Measurements from ENCODE around the gene USH1C.

USH1C gene

GRCh38 chr11:17473071-17473744, 71.0 kb downstream of the USH1C start:
- TF ChIP-seq CTCF (IDR thresholded peaks at IDR 0.05; ENCODE audit: insufficient read depth, low read depth, low read length, missing control alignments), result no peak
- no peak overlapping the region for H3K4me3 ChIP-seq (ENCODE audit: low read depth, low read length)
- DNase-seq (ENCODE audit: low read depth), result no peak

- TF ChIP-seq CTCF (IDR thresholded peaks at IDR 0.05; ENCODE audit: insufficient read depth, low read depth, low read length, missing control alignments), result no peak
- no peak for DNase-seq (ENCODE audit: low read depth)
- H3K4me3 ChIP-seq (ENCODE audit: low read depth, low read length), result no peak overlapping the region
These were observed 71.7 kb downstream of the USH1C start for GRCh38 chr11:17472467-17472866.

DNA sequence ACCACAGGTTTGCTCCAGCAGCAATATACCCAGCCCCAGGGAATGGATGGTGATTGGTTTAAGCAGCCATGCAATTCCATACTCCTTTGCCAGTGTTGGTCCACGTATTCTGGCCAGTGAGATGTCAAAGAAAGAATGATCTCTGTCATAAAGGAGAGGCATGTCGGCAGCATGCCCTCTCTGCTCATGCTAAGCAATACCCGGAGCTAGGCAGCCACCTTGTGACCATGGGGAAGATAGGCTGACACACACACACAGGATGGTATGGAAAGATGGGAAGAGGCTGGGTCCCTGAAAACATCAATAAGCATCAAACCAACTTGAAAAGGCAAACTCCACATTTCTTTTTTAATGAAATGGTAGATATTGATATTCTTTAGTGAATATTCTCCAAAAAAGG, 72.7 kb downstream of the USH1C start:
- H3K4me3 ChIP-seq (ENCODE audit: low read depth, low read length), result no peak overlapping the region
- peak; percentile 16 for DNase-seq (ENCODE audit: low read depth)
- no peak for TF ChIP-seq CTCF (IDR thresholded peaks at IDR 0.05; ENCODE audit: insufficient read depth, low read depth, low read length, missing control alignments)

GRCh38 chr11:17469998-17470397, 74.2 kb downstream of the USH1C start:
- DNase-seq (ENCODE audit: low read depth), result no peak
- H3K4me3 ChIP-seq (ENCODE audit: low read depth, low read length), result no peak overlapping the region
- no peak for TF ChIP-seq CTCF (IDR thresholded peaks at IDR 0.05; ENCODE audit: insufficient read depth, low read depth, low read length, missing control alignments)

DNA sequence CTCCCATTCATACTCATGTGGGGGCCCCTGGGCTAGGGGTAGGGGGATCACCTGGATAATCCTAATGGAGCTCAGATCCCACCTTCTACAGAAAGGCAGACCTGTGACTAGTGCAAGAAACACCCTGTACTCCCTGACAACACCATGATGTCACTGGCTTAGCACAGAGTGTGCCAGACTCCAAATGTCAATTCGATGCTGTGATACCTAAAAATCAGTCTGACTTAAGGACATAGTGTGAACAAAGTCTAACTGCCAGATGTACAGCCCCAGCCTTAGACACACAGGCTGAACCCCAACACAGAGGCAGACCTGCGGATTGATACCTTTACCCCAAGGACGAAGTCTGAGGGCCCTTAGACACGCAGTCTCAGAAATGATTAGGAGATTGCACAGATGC, 76.1 kb downstream of the USH1C start:
- no peak for TF ChIP-seq CTCF (IDR thresholded peaks at IDR 0.05; ENCODE audit: insufficient read depth, low read depth, low read length, missing control alignments)
- no peak overlapping the region for H3K4me3 ChIP-seq (ENCODE audit: low read depth, low read length)
- no peak for DNase-seq (ENCODE audit: low read depth)

DNA sequence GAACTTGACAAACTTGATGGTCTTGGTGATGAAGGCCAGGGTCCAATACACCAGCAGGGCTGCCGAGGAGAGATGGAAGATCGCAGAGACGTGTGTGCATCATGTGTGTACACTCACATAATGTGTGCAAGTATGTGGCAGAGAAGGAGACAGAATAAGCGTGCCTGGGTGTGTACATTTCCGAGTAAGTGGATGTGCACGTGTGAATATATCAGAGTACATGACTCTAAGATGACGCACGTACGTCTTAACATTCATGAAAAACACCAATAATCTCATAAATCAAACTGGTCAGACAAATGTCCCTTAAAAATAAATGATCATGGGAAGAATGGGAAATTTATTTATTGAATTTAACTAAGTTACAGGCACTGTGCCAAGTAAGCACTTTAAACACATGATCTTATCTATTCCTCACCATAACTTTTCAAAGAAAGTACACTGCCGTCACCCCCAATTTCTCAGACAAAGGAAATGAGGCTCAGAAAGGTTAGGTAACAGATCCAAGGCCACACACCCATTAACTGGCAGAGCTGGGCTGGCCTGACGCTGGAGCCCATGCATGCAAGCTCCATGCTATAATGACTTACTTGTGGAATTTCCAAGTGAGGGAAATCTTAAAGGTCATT, 80.6 kb downstream of the USH1C start:
- no peak for TF ChIP-seq CTCF (IDR thresholded peaks at IDR 0.05; ENCODE audit: insufficient read depth, low read depth, low read length, missing control alignments)
- no peak overlapping the region for H3K4me3 ChIP-seq (ENCODE audit: low read depth, low read length)
- DNase-seq (ENCODE audit: low read depth), result no peak

- no peak overlapping the region for H3K4me3 ChIP-seq (ENCODE audit: low read depth, low read length)
- no peak for TF ChIP-seq CTCF (IDR thresholded peaks at IDR 0.05; ENCODE audit: insufficient read depth, low read depth, low read length, missing control alignments)
- DNase-seq (ENCODE audit: low read depth), result no peak
These were observed 81.3 kb downstream of the USH1C start for GRCh38 chr11:17462940-17463339.

Measured in GM12865 (cell line).